Ascending aorta (tissue), 2 donors: ENCODE measurements around the gene SURF1. TPM values are rescaled to one million over a fixed set of nuclear protein-coding genes. Genes with fewer than 3 reads are reported as not detected.
"Not testable (repeated sequence)": the region's sequence is repeated elsewhere in the genome, so short reads cannot be mapped to it uniquely, and the experiment has no call there.

ENCODE experiments used
- DNase-seq, 2 donors: peaks; one replicate each; pipeline ENCODE4 v3.0.0-alpha.2; 2019; ENCODE audit warnings: low spot score in 2 of 2
- H3K27ac ChIP-seq, 2 donors: fragments of 200-600 bp; sonication (generic); one replicate each; pipeline ENCODE4 v1.5.1; 2016 to 2017; ENCODE audit warnings: mild to moderate bottlenecking in 1 of 2
- H3K27me3 ChIP-seq: fragments of 200-600 bp; sonication (generic); one replicate; pipeline ENCODE4 v1.5.1; 2017
- H3K36me3 ChIP-seq, 2 donors: fragments of 200-600 bp; sonication (generic); one replicate each; pipeline ENCODE4 v1.5.1; 2016
- H3K4me1 ChIP-seq, 2 donors: fragments of 200-600 bp; sonication (generic); one replicate each; pipeline ENCODE4 v1.5.1; 2016 to 2017; ENCODE audit warnings: mild to moderate bottlenecking in 1 of 2
- H3K4me3 ChIP-seq, 2 donors: fragments of 200-600 bp; sonication (generic); one replicate each; pipeline ENCODE4 v1.5.1; 2016 to 2017; ENCODE audit warnings: mild to moderate bottlenecking in 1 of 2
- H3K9me3 ChIP-seq, 2 donors: fragments of 200-600 bp; sonication (generic); one replicate each; pipeline ENCODE4 v1.5.1; 2016
- CTCF ChIP-seq, 3 experiments: fragments of 200-600 bp in 2 of 3; fragments of 450-650 bp in 1 of 3; sonication (generic) in 2 of 3; IDR thresholded peaks; one replicate each; pipeline ENCODE4 v1.5.1; 2016 to 2019; ENCODE audit warnings: antibody characterized with exemption in 3 of 3, mild to moderate bottlenecking in 1 of 3, moderate library complexity in 1 of 3
- intact Hi-C: fragments of 100-400 bp; cut with DNase I; formaldehyde crosslinking; loops from one replicate; pipeline ENCODE4 v1.15.1; 2023
- total RNA-seq: library from RNA; depleted of rRNA; stranded (reverse); fragments of >200 nt; gene quantifications from one replicate; pipeline ENCODE4 v1.1.0, GENCODE V29; 2016

The SURF1 gene
- total RNA-seq, 1 donor from 2014 or later, result 19.9 TPM

DNA sequence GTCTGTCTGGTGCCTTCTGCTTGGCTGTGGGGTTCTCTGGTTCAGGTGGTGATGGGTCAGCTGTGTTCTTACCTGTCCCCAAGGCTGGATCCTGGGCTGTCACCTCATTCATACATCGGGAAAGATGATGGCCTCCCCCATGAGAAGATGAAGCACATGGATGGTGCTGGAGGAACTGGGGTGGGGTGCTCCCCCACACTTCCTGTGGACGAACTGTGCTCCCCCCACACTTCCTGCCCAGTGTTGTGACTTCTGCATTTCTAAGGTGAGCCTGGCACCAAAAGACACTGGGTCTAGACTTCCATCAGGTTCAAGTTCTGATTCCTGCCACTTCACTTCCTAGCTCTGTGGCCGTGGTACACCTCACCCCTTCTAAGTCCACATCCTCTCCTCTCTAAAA lies 16.0 kb downstream of the SURF1 start:
- no peaks in the 10 kb centered on the region for H3K27me3 ChIP-seq
- no peaks in the 10 kb centered on the region for H3K9me3 ChIP-seq
- H3K4me1 ChIP-seq, result peaks cover 5 to 9% of the 10 kb centered on the region in 2 donors
- H3K27ac ChIP-seq, result peak overlapping the region in 1 of 2 donors; percentile 9
- intact Hi-C loops, result loop anchor here (10.0 kb wide), 1 partner anchor 985 kb away; the partner anchor contains the start of gene SETX
- H3K4me3 ChIP-seq, result no peak overlapping the region
- DNase-seq, result no peak
- no peak for TF ChIP-seq CTCF (IDR thresholded peaks at IDR 0.05)
- H3K36me3 ChIP-seq, result peaks cover 40 to 64% of the 10 kb centered on the region in 2 donors

DNA sequence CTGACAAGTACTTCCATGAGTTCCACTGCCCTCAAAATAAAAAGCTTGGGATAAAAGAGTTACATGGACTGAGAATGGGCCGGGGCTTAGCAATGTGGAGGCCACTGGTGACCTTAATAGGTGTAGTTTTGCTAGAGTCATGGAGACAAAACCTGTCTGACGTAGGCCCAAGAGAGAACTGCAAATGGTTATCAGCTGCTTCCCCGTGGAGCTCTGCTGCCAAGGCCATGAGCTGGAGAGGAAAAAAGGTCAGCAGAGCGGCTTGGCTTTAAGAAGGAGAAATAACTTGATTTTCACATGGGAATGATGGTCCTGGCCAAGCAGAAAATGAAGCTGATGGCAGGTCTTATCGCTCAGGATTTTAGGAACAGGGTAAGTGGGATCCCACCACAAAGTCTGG lies 16.6 kb downstream of the SURF1 start:
- intact Hi-C loops, result loop anchor here (5.0 to 10.0 kb wide), 2 partner anchors 307 to 985 kb away; partner anchors contain the start of genes GTF3C5 and SETX
- TF ChIP-seq CTCF (IDR thresholded peaks at IDR 0.05), result no peak
- no peaks in the 10 kb centered on the region for H3K27me3 ChIP-seq
- H3K36me3 ChIP-seq, result peaks cover 38 to 58% of the 10 kb centered on the region in 2 donors
- H3K27ac ChIP-seq, result no peak overlapping the region
- H3K4me1 ChIP-seq, result peaks cover 11 to 15% of the 10 kb centered on the region in 2 donors
- no peak overlapping the region for H3K4me3 ChIP-seq
- H3K9me3 ChIP-seq, result no peaks in the 10 kb centered on the region
- DNase-seq, result no peak

GRCh38 chr9:133335924-133336811 lies 20.1 kb downstream of the SURF1 start, which contains the start of gene SURF6:
TSS of gene SURF6 (minus strand) at chr9:133336188. CDS start at chr9:133336132, 56 bp downstream.
- Histone ChIP-seq H3K27ac (peak within 1 kb of the TSS; percentile 50 to 57), H3K27me3 (no peaks in the 10 kb centered on the region), H3K4me3 (peak within 1 kb of the TSS; percentile 80 to 91), H3K4me1 (peaks cover 11 to 19% of the 10 kb centered on the region in 2 donors), H3K9me3 (no peaks in the 10 kb centered on the region), H3K36me3 (peaks cover 38 to 56% of the 10 kb centered on the region in 2 donors)
- no peak for TF ChIP-seq CTCF (IDR thresholded peaks at IDR 0.05)
- DNase-seq, result peak; percentile 46 to 93
- intact Hi-C loops, result loop anchor here (1.0 to 5.0 kb wide), 5 partner anchors 12 to 689 kb away; partner anchors contain the start of genes BRD3OS, GTF3C5, MED22 and RPL7A

DNA sequence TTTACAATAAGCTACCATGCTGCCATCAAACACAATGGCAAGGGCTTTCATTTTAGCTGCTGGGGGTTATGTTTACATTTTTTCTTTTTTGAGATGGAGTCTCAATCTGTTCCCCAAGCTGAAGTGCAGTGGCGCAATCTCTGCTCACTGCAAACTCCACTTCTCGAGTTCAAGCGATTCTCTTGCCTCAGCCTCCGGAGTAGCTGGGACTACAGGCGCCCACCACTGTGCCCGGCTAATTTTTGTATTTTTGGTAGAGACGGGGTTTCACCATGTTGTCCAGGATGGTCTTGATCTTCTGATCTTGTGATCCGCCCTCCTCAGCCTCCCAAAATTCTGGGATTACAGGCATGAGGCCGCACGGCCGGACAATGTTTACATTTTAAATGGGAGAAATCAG lies 21.4 kb downstream of the SURF1 start:
- DNase-seq, result not testable (repeated sequence)

DNA sequence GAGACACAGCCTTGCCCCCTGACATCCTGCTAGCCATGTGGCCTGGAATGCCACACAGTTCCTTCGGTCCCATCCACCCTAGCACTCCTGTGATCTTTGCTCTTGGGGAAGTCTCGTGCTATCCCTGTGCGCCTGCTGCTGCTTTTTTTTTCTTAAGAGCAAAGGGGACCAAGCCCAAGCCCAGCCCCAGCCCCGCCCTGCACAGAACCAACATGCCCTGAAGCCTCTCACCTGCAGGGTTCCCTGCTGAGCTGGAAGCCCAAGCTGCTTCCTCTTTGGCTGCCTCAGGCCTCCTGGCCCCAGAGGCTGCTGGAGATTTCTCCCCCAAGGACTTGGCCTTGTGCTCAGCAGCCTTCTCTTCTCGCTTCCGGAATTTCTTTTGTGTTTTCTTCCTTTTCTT lies 22.1 kb downstream of the SURF1 start:
- Histone ChIP-seq H3K27ac (no peak overlapping the region), H3K36me3 (peaks cover 37 to 45% of the 10 kb centered on the region in 2 donors), H3K27me3 (no peaks in the 10 kb centered on the region), H3K4me1 (peaks cover 11 to 19% of the 10 kb centered on the region in 2 donors), H3K4me3 (no peak overlapping the region), H3K9me3 (no peaks in the 10 kb centered on the region)
- no peak for TF ChIP-seq CTCF (IDR thresholded peaks at IDR 0.05)
- intact Hi-C loops, result no loop called here
- DNase-seq, result no peak

More for the DNA sequence above, 21.4 kb downstream of the SURF1 start:
- H3K27me3 ChIP-seq, H3K9me3 ChIP-seq, H3K27ac ChIP-seq: not testable (repeated sequence)
- Histone ChIP-seq H3K36me3 (peaks cover 37 to 52% of the 10 kb centered on the region in 2 donors), H3K4me3 (peak overlapping the region; percentile 80 to 91), H3K4me1 (peaks cover 11 to 19% of the 10 kb centered on the region in 2 donors)
- intact Hi-C loops, result loop anchor here (5.0 kb wide), 1 partner anchor 303 kb away; the partner anchor contains the start of gene GTF3C5

DNA sequence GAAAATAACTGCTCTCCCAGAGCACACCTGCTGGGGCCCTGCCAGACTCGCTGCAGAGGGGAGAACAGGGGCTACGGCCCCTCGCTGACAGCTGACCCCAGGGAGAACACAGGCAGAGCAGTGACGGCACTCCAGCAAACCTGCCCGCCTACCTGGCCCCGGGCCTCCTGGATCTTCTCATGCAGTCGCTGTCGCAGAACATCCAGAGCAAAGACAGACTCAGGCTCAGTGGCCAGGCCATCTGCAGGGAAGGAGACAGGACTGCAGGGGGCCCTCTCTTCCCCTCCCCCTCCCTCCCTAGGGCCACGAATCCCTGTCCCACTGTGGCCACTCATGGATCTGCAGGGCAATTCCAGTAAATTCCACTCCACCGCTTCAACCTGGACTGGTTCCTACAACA lies 22.7 kb downstream of the SURF1 start:
- H3K4me1 ChIP-seq, result peaks cover 11 to 19% of the 10 kb centered on the region in 2 donors
- intact Hi-C loops, result no loop called here
- H3K27me3 ChIP-seq, result no peaks in the 10 kb centered on the region
- DNase-seq, result peak in 1 of 2 donors; percentile 51
- peaks cover 37 to 42% of the 10 kb centered on the region in 2 donors for H3K36me3 ChIP-seq
- H3K27ac ChIP-seq, result no peak overlapping the region
- no peak overlapping the region for H3K4me3 ChIP-seq
- no peaks in the 10 kb centered on the region for H3K9me3 ChIP-seq
- TF ChIP-seq CTCF (IDR thresholded peaks at IDR 0.05), result no peak
